Activated T-cell treated with anti-CD3 and anti-CD28 coated beads for 1 hour (primary cell): ENCODE measurements around the gene CRHBP.
"Not testable (repeated sequence)": the region's sequence is repeated elsewhere in the genome, so short reads cannot be mapped to it uniquely, and the experiment has no call there.

ENCODE experiments used
- DNase-seq: peaks from one replicate; pipeline ENCODE4 v3.0.0-alpha.2; 2020; ENCODE audit warnings: low read depth

The CRHBP gene

GRCh38 chr5:76958991-76959767 is 6.3 kb downstream of the CRHBP start:
- no peak for DNase-seq

GRCh38 chr5:76960004-76960625 is 7.3 kb downstream of the CRHBP start:
- DNase-seq = no peak

- DNase-seq = no peak
Observed at GRCh38 chr5:76964060-76964459, 11.2 kb downstream of the CRHBP start.

- no peak for DNase-seq
Observed at GRCh38 chr5:76971511-76971910, 18.7 kb downstream of the CRHBP start.

- no peak for DNase-seq
Observed at GRCh38 chr5:76972689-76973088, 19.8 kb downstream of the CRHBP start.

- no peak for DNase-seq
Observed at GRCh38 chr5:76974785-76975184, 21.9 kb downstream of the CRHBP start.

GRCh38 chr5:76978869-76979268 is 26.0 kb downstream of the CRHBP start:
- no peak for DNase-seq

- no peak for DNase-seq
Observed at GRCh38 chr5:76980518-76981144, 27.8 kb downstream of the CRHBP start.

- no peak for DNase-seq
Observed at GRCh38 chr5:76982450-76982849, 29.6 kb downstream of the CRHBP start.

- no peak for DNase-seq
Observed at GRCh38 chr5:76983468-76983867, 30.6 kb downstream of the CRHBP start.

GRCh38 chr5:76986825-76987526 is 34.1 kb downstream of the CRHBP start:
- DNase-seq = no peak

GRCh38 chr5:76990899-76991459 is 38.1 kb downstream of the CRHBP start:
- DNase-seq = no peak

GRCh38 chr5:76993436-76993835 is 40.6 kb downstream of the CRHBP start:
- DNase-seq = not testable (repeated sequence)

GRCh38 chr5:76994337-76994736 is 41.5 kb downstream of the CRHBP start:
- DNase-seq = no peak

GRCh38 chr5:76998251-76998650 is 45.4 kb downstream of the CRHBP start:
- DNase-seq = not testable (repeated sequence)

- no peak for DNase-seq
Observed at GRCh38 chr5:76999451-76999850, 46.6 kb downstream of the CRHBP start.

GRCh38 chr5:77003246-77003645 is 50.4 kb downstream of the CRHBP start:
- no peak for DNase-seq

- DNase-seq = no peak
Observed at GRCh38 chr5:77006124-77006523, 53.3 kb downstream of the CRHBP start.

- no peak for DNase-seq
Observed at GRCh38 chr5:77008413-77008812, 55.6 kb downstream of the CRHBP start.

GRCh38 chr5:77010243-77010642 is 57.4 kb downstream of the CRHBP start:
- no peak for DNase-seq

- DNase-seq = no peak
Observed at GRCh38 chr5:77011498-77011897, 58.7 kb downstream of the CRHBP start.

GRCh38 chr5:77012601-77013000 is 59.8 kb downstream of the CRHBP start:
- DNase-seq = no peak
